GM10847 (cell line): ENCODE measurements around the gene OLR1.

Experiments used
- POLR2A ChIP-seq: IDR thresholded peaks from 2 replicates; pipeline ENCODE4 v1.6.1; 2011; ENCODE audit not compliant: insufficient read length; ENCODE audit errors: extremely low read depth

Gene OLR1

DNA sequence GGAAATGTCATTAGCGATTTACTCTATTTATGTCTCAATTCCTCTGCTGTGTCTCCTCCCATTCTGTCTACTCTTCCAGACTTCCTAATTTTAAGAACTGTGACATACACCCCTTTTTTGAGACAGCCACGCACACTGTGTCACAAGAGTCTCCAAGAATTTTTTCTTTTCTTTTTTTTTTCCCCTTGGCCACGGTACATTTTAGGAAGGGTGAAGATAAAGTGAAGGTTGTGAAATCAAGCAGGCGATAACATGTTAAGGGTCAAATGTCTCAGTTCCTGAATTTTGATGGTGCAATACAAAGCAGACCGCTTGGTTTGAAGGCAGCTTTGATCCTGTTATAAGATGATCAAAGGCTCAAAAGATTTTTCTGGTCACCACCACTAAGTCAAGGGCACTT, 4.3 kb downstream of the OLR1 start:
- no peak for TF ChIP-seq POLR2A

DNA sequence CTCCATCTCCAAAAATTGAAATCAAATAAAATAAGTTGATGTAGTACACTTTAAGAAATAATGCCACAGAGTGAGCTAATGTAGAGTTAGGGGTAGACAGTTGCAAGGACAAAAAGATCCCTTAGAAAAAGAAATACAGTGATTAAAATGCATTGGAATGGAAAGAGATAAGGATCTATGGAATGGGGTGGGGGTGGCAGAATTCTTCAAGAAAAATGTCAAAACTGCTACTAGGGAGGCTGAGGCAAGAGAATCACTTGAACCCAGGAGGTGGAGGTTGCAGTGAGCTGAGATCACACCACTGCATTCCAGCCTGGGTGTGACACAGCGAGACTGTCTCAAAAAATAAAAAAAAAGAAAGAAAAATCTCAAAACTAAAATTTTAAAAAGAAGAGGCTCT, 6.5 kb downstream of the OLR1 start:
- TF ChIP-seq POLR2A: no peak

- no peak for TF ChIP-seq POLR2A
These were observed 8.8 kb downstream of the OLR1 start for GRCh38 chr12:10163084-10163483.

GRCh38 chr12:10160617-10161385, 11.1 kb downstream of the OLR1 start:
- no peak for TF ChIP-seq POLR2A

DNA sequence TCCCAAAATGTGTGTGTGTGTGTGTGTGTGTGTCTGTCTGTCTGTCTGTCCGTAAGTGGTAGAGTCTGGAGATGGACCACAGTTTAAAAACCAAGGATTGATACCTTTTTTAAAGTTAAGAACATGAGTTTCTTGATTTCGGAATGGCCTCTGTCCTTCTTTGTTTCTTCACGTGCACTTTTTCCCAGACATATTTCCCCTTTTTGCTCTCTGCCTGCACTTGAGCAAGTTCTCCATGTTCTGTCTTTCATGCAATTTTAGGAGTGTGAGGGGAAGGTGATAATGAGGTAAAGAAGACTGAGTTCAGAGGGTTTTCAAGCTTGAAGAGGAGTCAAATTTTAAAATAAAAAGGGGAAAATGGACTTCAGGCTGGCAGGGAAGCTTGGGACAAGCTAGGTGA, 12.7 kb downstream of the OLR1 start:
- no peak for TF ChIP-seq POLR2A

GRCh38 chr12:10158406-10158805, 13.5 kb downstream of the OLR1 start:
- no peak for TF ChIP-seq POLR2A

DNA sequence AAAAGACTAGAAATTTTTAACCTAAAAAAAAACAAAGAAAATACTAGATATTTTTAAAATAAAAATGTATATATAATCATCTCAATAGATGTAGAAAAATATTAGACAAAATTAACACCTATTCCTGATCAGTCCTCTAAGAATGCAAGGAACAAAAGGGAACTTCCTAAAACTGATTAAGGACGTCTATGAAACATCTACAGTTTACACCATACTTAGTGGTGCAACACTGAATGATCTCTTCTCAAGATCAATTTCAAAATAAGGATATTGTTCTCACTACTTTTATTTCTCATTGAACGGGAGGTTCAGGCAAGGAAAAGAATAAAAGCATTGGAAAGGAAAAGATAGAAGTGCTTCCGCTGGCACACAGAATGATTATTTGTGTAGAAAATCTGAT, 16.0 kb downstream of the OLR1 start:
- TF ChIP-seq POLR2A: no peak

- no peak for TF ChIP-seq POLR2A
These were observed 17.8 kb downstream of the OLR1 start for GRCh38 chr12:10154145-10154496.

- no peak for TF ChIP-seq POLR2A
These were observed 18.4 kb downstream of the OLR1 start for GRCh38 chr12:10153271-10154144.

DNA sequence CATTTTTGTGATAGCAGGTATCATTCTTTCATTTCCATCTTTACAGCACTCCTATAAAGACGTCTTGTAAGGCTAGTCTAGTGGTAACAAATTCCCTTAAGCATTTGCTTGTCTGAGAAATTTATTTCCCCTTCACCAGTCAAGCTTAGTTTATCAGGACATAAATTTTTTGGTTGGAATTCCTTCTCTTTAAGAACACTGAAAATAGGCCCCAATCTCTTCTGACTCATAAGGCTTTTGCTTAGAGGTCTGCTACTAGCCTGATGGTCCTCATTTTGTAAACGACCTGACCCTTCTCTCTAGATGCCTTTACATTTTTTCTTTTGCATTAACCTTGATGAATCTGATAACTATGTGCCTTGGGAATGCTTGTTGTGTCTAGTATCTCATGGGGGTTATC, 20.3 kb downstream of the OLR1 start:
- no peak for TF ChIP-seq POLR2A

DNA sequence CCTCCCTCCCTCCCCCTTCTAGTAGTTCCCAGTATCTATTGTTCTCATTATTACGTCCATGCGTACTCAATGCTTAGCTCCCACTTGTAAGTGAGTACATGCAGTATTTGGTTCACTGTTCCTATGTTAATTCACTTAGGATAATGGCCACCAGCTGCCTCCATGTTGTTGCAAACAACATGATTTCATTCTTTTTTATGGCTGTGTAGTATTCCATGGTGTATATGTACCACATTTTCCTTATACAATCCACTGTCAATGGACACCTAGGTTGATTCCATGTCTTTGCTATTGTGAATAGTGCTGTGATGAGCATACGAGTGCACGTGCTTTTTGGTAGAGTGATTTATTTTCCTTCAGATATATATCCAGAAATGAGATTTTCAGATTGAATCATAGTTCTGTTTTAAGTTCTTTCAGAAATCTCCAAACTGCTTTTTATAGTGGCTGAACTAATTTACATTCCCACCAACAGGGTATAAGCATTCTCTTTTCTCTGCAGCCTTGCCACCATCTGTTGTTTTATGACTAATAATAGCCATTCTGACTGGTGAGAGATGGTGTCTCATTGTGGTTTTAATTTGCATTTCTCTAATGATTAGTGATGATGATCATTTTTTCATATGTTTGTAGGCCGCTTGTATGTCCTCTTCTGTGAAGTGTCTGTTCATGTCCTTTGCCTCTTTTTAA, 24.1 kb downstream of the OLR1 start:
- TF ChIP-seq POLR2A: no peak

DNA sequence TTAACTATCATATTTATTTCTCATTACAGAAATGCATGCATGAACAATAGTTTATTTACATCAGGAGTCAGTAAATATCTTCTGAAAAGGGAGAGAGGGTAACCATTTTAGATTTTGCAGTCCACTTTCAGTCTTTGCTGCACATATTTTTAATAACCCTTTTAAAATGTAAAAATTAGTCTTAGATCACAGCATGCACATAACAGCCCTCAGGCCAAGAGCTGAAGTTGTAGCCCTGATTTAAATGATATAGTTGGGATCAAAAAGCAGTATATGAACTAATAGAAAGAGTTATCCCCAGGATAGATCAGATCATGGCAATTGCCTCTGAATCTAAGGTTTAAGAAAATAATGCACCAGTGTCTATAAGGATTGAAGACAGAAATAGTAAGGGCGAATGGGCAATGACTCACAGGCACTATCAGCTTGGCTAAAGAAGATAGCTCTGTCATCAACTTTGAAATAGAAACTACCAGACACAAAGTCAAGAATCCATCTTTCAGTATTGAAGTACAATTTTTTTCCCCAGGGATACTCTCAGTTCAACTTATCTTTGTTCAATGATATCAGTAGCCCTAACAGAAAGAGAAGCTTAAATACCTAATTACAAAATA, 28.8 kb downstream of the OLR1 start:
- TF ChIP-seq POLR2A: no peak

- TF ChIP-seq POLR2A: no peak
These were observed 31.9 kb downstream of the OLR1 start for GRCh38 chr12:10140001-10140400.

- no peak for TF ChIP-seq POLR2A
These were observed 35.2 kb downstream of the OLR1 start for GRCh38 chr12:10136637-10137205.

DNA sequence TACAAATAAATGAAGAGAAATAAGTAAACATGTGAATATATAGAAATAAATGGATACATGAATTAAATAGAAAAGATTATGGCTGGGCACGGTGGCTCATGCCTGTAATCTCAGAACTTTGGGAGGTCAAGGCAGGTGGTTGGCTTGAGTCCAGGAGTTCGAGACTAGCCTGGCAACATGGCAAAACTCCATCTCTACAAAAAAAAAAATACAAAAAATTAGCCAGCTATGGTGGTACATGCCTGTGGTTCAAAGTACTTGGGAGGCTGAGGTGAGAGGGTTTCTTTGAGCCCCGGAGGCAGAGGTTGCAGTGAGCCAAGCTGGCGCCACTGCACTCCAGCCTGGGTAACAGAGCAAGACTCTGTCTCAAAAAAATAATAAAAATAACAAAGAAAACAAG, 36.8 kb downstream of the OLR1 start:
- TF ChIP-seq POLR2A: no peak
